GM21576 (cell line): ENCODE results near the gene DAPK2.
A peak's percentile ranks its signal among the peaks of the same experiment; 100 is the strongest.
"Not testable (repeated sequence)": the region's sequence is repeated elsewhere in the genome, so short reads cannot be mapped to it uniquely, and the experiment has no call there.

Source experiments
- ATAC-seq: cut with Tn5 transposase; IDR thresholded peaks from one replicate; pipeline ENCODE4 v1.9.1; 2021; ENCODE audit warnings: mild to moderate bottlenecking, moderate library complexity; ENCODE audit not compliant: unreplicated experiment

Gene DAPK2

GRCh38 chr15:63900306-63900705, 146.0 kb downstream of the DAPK2 start:
- ATAC-seq = no peak

- not testable (repeated sequence) for ATAC-seq
Measured at GRCh38 chr15:63899606-63900005, 146.7 kb downstream of the DAPK2 start.

DNA sequence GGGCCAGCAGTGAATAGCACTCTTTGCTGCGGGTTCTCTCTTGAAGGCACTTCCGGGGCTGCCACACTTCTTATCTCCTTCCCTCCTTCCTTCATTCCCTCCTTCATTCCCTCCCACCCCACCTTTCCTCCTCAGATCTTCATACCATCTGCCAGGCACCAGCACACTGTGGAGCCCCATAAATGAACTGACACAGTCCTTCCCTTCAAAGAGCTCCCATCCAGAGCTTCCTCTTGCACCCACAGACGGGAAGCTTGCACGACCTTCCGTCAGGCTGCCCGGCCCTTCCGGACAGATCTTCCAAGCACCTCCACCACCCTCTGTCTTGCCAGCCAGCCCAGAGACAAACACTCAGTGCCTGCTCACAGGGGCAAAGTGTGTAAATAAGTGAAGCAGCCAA, 147.1 kb downstream of the DAPK2 start:
- ATAC-seq = no peak

- peak; percentile 50 for ATAC-seq
Measured at GRCh38 chr15:63896336-63897115, 149.8 kb downstream of the DAPK2 start.

DNA sequence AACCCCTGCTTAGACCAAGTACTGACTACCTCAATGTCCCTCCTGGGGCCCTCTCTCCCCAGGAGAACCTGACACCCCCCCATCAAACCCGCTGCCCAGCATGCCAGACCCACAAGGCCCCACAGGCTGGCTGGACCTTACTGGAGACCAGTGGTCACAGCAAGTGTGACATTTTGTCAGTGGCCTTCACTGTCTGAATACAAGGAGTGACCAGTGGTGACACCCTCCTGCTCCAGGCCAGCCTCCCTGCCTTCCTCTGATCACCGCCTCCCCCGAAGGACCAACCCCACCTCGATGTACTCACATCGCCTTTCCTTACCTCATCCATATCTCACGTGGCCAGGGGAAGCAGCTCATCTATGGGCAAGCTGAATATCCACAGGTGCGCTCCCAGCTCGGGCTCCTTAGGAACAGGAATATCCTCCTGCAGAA, 150.5 kb downstream of the DAPK2 start:
- ATAC-seq = no peak

DNA sequence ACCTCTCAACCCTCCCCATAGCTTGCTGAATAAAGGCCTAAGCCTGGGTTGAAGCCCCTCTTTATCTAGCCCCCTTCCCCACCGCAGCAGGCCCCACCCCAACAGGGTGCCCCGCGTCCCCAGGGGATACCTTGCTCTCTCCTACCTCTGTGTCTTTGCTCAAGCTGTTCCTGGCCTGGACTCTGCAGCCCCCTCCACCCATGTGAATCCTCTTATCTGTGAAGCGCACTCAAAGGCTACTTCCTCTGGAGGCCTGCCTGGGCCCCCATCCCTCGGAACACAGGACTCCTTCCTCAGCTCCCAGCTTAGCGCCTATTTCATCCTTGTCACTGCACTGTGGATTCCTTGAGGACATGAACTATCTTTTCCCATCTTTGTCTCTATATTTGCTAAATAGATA, 151.1 kb downstream of the DAPK2 start:
- no peak for ATAC-seq

DNA sequence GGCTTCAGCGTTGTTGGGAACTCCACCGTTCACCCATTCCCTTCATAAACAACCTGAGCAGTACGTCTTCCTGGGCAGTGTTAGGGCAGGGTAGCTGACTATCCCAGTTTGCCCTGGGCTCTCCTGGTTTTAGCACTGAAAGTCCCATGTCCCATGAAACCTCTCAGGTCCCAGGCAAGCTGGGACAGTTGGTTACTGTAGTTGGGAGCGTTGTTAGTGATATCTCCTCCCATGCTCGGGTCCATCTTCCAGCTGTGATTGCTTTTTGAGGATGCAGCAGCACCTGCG, 151.7 kb downstream of the DAPK2 start:
- ATAC-seq = no peak

DNA sequence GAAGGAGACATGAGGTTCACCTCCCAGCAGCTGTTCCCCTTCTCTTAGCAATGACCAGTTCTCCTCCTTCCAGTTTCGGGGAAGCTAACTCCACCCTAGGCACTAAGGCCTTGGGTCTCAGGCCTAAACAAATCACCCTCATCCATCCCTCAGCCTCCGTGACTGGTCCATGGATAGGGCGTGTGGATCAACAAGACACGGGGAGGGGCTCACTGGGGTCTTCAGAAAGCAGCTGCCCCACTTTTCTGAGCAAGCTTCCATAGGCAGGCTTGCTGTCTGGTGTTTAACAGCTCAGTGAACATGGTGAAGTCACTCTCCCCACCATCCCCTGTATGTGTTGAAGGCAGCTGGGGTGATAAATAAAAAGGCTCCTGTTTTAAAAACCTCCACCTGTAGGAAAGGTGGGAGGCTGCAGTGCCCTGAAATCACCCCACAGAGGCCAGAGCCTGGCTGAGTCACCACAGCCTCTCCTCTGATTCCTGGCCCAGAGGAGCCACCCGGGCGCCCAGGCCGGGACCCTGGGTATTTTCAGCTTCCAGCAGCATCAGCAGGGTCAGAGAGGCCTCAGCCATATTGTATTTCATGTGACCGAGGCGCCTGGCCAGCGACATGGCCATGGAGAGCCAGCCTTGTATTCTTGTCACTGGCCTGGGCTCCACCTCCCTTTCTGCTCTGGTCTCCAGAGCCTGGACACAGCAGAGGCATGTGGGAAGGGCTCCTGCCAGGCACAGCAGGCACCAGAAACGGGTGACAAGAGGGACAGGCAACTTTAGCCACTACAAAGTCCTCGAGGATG, 152.2 kb downstream of the DAPK2 start:
- ATAC-seq = no peak

- ATAC-seq = no peak
Measured at GRCh38 chr15:63892794-63893441, 153.4 kb downstream of the DAPK2 start.

GRCh38 chr15:63891768-63892133, 154.5 kb downstream of the DAPK2 start:
- no peak for ATAC-seq

DNA sequence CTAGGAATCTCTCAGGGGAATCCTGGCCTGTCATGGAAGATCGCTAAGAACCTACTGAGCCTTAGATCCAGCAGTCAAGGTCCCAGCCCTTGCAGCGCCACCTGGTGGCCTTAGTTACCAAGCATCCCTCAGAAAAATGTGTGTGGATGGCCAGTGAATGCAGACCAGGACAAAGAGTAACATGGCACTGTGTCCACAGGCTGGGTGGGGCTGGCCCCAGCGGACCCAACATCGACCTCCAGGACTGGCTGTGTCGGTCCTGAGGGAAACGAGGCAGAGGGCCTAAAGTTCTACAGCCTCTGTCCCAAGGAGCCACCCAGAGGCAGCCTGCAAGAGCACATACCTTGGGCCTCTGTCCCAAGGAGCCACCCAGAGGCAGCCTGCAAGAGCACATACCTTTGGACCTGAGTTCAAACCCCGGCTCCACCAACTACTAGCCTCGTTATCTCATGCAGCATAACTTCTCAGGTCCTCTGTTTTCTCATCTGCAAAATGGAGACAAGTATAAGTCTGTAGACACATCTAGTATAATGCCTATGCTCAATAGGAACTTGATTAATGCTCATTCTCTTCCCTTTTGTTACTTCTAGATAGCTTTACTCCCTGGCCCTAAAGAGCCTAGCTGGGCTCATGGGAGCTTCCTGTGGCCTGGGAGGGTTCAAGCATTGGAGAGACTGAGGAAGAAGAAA, 155.1 kb downstream of the DAPK2 start:
- no peak for ATAC-seq

GRCh38 chr15:63890617-63891016, 155.7 kb downstream of the DAPK2 start:
- no peak for ATAC-seq

- no peak for ATAC-seq
Measured at GRCh38 chr15:63889831-63890230, 156.5 kb downstream of the DAPK2 start.

GRCh38 chr15:63888823-63889222, 157.5 kb downstream of the DAPK2 start:
- no peak for ATAC-seq

- no peak for ATAC-seq
Measured at GRCh38 chr15:63888146-63888545, 158.1 kb downstream of the DAPK2 start.

- no peak for ATAC-seq
Measured at GRCh38 chr15:63887630-63888029, 158.7 kb downstream of the DAPK2 start.

- ATAC-seq = no peak
Measured at GRCh38 chr15:63884953-63885352, 161.3 kb downstream of the DAPK2 start.

GRCh38 chr15:63881431-63881830, 164.9 kb downstream of the DAPK2 start:
- ATAC-seq = no peak

DNA sequence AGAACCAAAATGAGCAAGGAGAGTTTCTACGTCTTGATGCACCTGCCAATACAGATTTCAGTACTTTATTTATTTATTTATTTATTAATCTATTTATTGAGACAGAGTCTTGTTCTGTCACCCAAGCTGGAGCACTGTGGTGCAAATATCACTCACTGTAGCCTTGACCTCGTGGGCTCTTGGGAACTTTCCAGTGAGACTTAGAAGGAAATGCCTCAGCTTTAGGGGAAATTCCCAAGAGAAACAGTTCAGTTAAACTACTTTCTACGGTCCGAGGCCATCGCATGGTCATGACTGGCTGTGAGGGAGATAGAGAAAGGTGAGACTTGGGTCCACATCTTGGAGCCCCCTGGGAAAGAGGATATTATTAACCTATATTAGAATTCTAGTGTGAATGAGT, 165.5 kb downstream of the DAPK2 start:
- no peak for ATAC-seq

GRCh38 chr15:63879995-63880394, 166.3 kb downstream of the DAPK2 start:
- ATAC-seq = no peak

GRCh38 chr15:63879211-63879610, 167.1 kb downstream of the DAPK2 start:
- no peak for ATAC-seq
